Activated T-cell treated with anti-CD3 and anti-CD28 coated beads for 48 hours (primary cell): ENCODE data around the gene FGFRL1.
A peak's percentile ranks its signal among the peaks of the same experiment; 100 is the strongest.
"Not testable (repeated sequence)": the region's sequence is repeated elsewhere in the genome, so short reads cannot be mapped to it uniquely, and the experiment has no call there.

ENCODE experiments used
- DNase-seq: peaks from one replicate; pipeline ENCODE4 v3.0.0-alpha.2; 2020; ENCODE audit warnings: low read depth

FGFRL1 gene

GRCh38 chr4:1040344-1041146 is 29.1 kb downstream of the FGFRL1 start:
- DNase-seq: no peak

- DNase-seq: no peak
Observed at GRCh38 chr4:1041147-1041935, 29.9 kb downstream of the FGFRL1 start.

DNA sequence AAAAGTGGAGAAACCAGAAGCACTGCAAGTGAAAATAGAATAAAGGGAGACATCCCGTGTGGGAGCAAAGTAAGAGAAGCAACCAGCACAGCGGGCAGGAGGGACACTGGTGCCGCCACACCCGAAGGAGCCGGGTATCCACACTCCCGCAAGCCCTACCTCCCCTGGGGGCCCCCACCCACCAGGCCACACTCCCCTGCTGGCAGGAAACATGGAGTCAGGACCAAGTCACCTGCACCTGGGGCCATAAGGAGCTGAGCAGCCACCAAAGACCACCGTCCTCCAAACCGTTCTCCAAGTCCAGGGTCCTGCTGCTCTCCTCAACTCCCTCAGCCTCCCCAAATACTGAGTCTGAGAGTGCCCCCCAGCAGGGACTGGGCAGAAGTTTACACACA is 30.5 kb downstream of the FGFRL1 start:
- no peak for DNase-seq

DNA sequence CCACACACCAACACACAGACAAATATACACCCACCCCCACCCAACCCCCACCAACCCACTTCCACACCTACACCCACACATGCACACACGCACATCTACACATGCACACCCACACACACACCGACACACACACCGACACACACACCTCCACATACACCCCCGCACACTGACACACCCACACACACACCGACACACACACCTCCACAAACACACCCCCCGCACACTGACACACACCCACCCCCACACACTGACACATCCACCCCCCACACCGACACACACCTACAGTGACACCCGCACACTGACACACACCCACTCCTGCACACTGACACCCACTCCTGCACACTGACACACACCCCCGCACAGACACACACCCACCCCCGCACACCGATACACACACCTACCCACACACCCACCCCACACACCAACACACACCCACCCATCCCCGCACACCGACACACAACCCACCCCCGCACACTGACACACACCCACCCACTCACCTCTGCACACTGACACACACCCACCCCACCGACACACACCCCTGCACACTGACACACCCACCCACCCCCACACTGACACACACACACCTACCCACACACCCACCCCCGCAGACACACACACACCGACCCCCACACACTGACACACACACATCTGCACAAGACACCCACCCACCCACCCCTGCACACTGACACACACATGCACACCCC is 31.1 kb downstream of the FGFRL1 start:
- no peak for DNase-seq

GRCh38 chr4:1043162-1043561 is 31.7 kb downstream of the FGFRL1 start:
- DNase-seq: no peak

- peak; percentile 50 for DNase-seq
Observed at GRCh38 chr4:1043651-1044468, 32.4 kb downstream of the FGFRL1 start.

DNA sequence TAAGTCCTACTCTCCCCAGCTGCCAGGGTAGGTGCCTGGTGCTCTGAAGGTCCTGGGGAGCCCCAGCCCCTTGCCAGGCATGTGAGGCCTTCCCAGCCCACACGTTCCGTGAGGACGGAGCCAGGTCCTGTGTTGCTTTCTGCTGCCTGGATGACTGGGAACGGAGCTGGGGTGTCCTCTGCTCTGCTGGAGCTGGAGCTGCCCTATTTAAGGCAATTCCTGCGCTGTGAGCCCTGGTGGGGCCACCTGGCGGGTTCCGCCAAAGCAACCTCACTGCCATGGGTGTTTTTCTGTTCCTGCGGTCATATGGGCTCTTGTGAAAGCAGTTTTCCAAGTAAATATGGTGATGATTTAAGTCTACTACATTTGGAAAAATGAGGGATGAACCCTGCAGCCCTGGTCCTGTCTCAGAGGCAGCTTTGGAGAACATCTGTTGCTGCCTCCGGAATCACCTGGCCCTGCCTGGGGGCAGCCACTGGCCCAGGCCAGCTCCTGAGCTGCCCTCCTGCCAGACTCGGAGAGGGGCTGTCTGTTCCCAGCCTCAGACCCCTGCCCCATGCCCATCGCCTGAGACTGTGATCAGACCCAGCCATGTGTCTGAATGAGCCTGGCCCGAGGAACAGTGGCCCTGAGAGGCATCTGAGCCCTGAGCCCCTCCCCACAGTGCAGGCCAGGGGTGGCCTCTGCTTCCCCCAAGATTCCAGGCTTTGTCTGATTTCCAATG is 33.2 kb downstream of the FGFRL1 start:
- no peak for DNase-seq

DNA sequence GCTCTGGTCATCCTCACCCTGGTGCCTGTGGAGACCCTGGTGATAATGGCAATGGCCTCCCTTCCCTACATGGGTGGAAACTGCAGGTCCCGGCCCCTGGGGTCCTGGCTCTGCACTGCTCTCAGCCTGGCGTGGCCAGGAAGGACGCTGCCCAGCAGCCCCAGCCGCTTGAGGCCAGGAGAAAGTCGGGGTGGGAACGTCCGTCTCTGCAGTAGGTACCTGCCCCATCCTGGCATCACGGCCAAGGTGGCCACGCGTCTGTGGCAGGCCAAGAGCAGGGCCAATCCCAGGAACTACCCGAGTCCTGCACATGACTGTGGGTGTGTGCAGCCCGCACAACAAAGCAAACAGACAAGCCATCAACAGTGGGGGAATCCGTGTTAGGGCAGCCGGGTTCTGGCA is 33.8 kb downstream of the FGFRL1 start:
- DNase-seq: no peak

DNA sequence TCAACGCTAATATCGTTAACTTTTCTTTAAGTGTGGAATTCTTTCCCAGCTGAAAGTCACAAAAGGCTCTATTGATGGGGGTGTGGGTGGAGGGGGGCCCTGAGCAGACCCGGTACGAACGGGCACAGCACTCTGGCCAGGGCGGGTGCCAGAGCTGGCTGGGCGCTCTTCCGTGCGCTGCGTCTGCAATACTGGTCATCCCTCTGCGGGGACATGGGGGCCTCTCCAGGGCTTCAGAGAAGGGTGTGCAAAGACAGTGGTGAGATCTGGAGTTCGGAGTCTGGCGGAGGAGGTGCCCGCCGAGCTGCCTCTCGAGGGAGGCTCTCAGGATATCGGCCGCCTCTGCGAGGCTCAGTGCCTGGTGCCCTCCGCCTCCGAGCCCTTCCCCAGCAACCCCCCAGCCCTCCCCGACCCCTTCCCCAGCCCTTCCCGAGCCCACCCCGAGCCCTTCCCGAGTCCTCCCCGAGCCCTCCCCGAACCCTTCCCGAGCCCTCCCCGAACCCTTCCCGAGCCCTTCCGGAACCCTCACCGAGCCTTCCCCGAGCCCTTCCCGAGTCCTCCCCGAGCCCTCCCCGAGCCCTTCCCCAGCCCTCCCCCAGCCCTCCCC is 34.3 kb downstream of the FGFRL1 start:
- DNase-seq: no peak

- not testable (repeated sequence) for DNase-seq
Observed at GRCh38 chr4:1046581-1047011, 35.2 kb downstream of the FGFRL1 start.

GRCh38 chr4:1047106-1047975 is 35.9 kb downstream of the FGFRL1 start:
- DNase-seq: no peak

GRCh38 chr4:1047976-1048772 is 36.7 kb downstream of the FGFRL1 start:
- DNase-seq: no peak

GRCh38 chr4:1048773-1049590 is 37.6 kb downstream of the FGFRL1 start:
- DNase-seq: peak; percentile 34

- no peak for DNase-seq
Observed at GRCh38 chr4:1049591-1049905, 38.1 kb downstream of the FGFRL1 start.

DNA sequence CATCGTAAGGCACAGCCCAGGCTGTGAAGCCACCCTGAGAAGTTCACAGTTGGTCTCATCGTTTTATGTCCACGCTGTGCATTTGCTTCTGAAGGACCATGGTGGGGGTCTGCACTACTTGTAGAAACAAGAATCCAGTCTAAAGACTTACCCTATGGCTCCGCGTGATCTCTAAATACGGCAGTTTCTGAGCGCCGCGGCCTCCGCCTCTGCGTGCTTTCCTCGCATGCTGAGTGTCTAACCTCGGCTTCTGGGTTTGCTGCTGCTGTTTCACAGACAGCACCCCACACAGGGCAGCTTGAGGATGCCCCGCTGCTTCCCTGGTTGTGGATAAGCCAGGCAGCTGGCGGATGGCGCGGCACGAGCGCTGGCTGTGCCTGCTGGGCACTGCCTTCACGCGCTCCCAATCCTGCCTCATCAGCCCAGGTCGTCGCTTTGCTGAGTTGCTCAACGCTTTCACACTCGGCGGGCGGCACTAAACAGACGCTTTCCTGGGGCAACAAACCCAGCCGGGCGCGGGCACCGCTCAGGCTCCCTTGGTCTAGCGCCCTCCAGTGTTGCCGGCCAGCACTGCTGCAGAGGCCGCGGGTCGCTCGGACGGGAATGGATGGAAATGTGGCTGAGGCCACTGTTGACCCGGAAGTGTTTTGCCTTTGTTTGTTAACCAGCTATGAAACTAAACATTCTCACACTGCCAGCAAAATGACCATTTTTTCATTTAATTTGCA is 39.2 kb downstream of the FGFRL1 start:
- no peak for DNase-seq

DNA sequence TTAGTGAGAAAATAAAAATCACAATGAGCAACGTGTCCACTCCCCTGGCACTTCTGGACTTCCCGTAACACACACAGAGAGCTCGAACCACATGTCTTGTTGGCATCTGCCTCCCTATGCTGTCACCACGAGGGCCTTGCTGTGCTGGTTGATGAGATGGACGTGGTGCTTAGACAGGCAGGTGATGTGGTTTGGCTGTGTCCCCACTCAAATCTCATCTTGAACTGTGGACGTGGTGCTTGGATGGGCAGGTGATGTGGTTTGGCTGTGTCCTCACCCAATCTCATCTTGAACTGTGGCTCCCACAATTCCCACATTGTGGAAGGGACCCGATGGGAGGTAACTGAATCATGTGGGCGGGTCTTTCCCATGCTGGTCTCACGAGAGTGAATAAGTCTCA is 40.0 kb downstream of the FGFRL1 start:
- DNase-seq: no peak

GRCh38 chr4:1052231-1052671 is 40.8 kb downstream of the FGFRL1 start:
- DNase-seq: no peak
